B cell (primary cell): ENCODE measurements around the gene ZNF45. TPM values are rescaled to one million over a fixed set of nuclear protein-coding genes. Genes with fewer than 3 reads are reported as not detected.

Source experiments
- ATAC-seq: fragments of 200-7000 bp; cut with Tn5 transposase; one replicate; pipeline ENCODE4 v1.10.0; 2021; ENCODE audit warnings: low read depth, mild to moderate bottlenecking, moderate number of reproducible peaks, moderate library complexity
- CTCF ChIA-PET: fragments of 350-600 bp; sonication (Branson Sonifier 250); formaldehyde crosslinking; loops from one replicate; lab custom pipeline; 2021; ENCODE audit warnings: antibody characterized with exemption, inconsistent platforms; lab: Charles Lee
- POLR2A ChIA-PET: fragments of 350-600 bp; sonication (Branson Sonifier 250); formaldehyde crosslinking; loops from one replicate; lab custom pipeline; 2021; ENCODE audit warnings: antibody characterized with exemption; lab: Charles Lee
- DNase-seq: peaks from one replicate; pipeline ENCODE4 v3.0.0; 2013
- H2AFZ ChIP-seq: 2 replicates; pipeline ENCODE4 v1.6.1; 2012; ENCODE audit warnings: mild to moderate bottlenecking, low read depth, low read length; ENCODE audit not compliant: insufficient read depth, poor library complexity, severe bottlenecking
- H3K27ac ChIP-seq, 2 donors: 1 replicate in 1 of 2; 2 replicates in 1 of 2; pipeline ENCODE4 v1.5.1; 2012 to 2013; ENCODE audit warnings: low read length in 2 of 2, mild to moderate bottlenecking in 2 of 2, moderate library complexity in 1 of 2
- H3K27me3 ChIP-seq, 4 experiments: fragments of 200-600 bp in 1 of 4; sonication (generic) in 1 of 4; replicated peaks in 1 of 4; 1 replicate in 2 of 4; 2 replicates in 2 of 4; pipeline versions ENCODE4 v1.6.1 to v1.7.0; 2013 to 2016; ENCODE audit warnings: low read length in 3 of 4, mild to moderate bottlenecking in 2 of 4, mixed read lengths in 1 of 4, moderate library complexity in 1 of 4; ENCODE audit not compliant: insufficient read depth in 4 of 4, control insufficient read depth in 3 of 4; ENCODE audit errors: control extremely low read depth in 1 of 4
- H3K36me3 ChIP-seq, 2 experiments: replicated peaks in 1 of 2; 1 replicate in 1 of 2; 2 replicates in 1 of 2; pipeline versions ENCODE4 v1.6.1 to v1.7.1; 2013; ENCODE audit warnings: low read length in 1 of 2; ENCODE audit not compliant: insufficient read depth in 2 of 2, control insufficient read depth in 1 of 2; ENCODE audit errors: control extremely low read depth in 1 of 2, extremely low read depth in 1 of 2
- H3K4me1 ChIP-seq, 2 donors: fragments of 200-600 bp in 1 of 2; sonication (generic) in 1 of 2; 1 replicate in 1 of 2; 2 replicates in 1 of 2; pipeline versions ENCODE4 v1.5.1 to v1.6.1; 2013 to 2017; ENCODE audit warnings: low read length in 2 of 2; ENCODE audit not compliant: control insufficient read depth in 2 of 2, insufficient read depth in 2 of 2
- H3K4me2 ChIP-seq: replicated peaks from 2 replicates; pipeline ENCODE3; 2012; ENCODE audit warnings: mild to moderate bottlenecking, low read depth, low read length; ENCODE audit not compliant: poor library complexity, severe bottlenecking
- H3K4me3 ChIP-seq, 5 experiments: fragments of 200-600 bp in 1 of 5; sonication (generic) in 1 of 5; 1 replicate in 3 of 5; 2 replicates in 2 of 5; pipeline versions ENCODE4 v1.5.1 to v1.7.0; 2011 to 2016; ENCODE audit warnings: low read length in 4 of 5, mild to moderate bottlenecking in 4 of 5, low read depth in 2 of 5, control low read depth in 1 of 5, moderate library complexity in 1 of 5; ENCODE audit not compliant: insufficient read depth in 1 of 5; ENCODE audit errors: control extremely low read depth in 1 of 5, extremely low read depth in 1 of 5
- H3K79me2 ChIP-seq: fragments of 200-600 bp; sonication (generic); one replicate; pipeline ENCODE4 v1.6.0; 2016; ENCODE audit warnings: low read length; ENCODE audit not compliant: control insufficient read depth, insufficient read depth
- H3K9ac ChIP-seq: fragments of 200-600 bp; sonication (generic); 2 replicates; pipeline ENCODE4 v1.6.1; 2017; ENCODE audit warnings: mild to moderate bottlenecking, low read length, moderate library complexity
- H3K9me3 ChIP-seq, 3 donors: one replicate each; pipeline versions ENCODE4 v1.6.1 to v1.7.1; 2013; ENCODE audit warnings: low read length in 2 of 3; ENCODE audit not compliant: control insufficient read depth in 2 of 3, insufficient read depth in 1 of 3; ENCODE audit errors: control extremely low read depth in 1 of 3
- H4K20me1 ChIP-seq: 2 replicates; pipeline ENCODE4 v1.6.0; 2012; ENCODE audit warnings: mild to moderate bottlenecking, low read length; ENCODE audit not compliant: insufficient read depth, control insufficient read depth, poor library complexity, severe bottlenecking
- H3K27ac Mint-ChIP-seq: one replicate; pipeline ENCODE4 v1.8.0; 2021; ENCODE audit warnings: mixed read lengths
- H3K27me3 Mint-ChIP-seq: one replicate; pipeline ENCODE4 v1.8.0; 2021; ENCODE audit warnings: mixed read lengths
- H3K4me1 Mint-ChIP-seq: one replicate; pipeline ENCODE4 v1.8.0; 2021; ENCODE audit warnings: mixed read lengths
- H3K4me3 Mint-ChIP-seq: one replicate; pipeline ENCODE4 v1.8.0; 2021; ENCODE audit warnings: mixed read lengths
- H3K9me3 Mint-ChIP-seq: one replicate; pipeline ENCODE4 v1.8.0; 2022; ENCODE audit warnings: mixed read lengths; ENCODE audit not compliant: insufficient read depth
- EZH2 ChIP-seq: IDR thresholded peaks from 2 replicates; pipeline ENCODE4 v1.6.1; 2012; ENCODE audit warnings: borderline replicate concordance, low read depth, mild to moderate bottlenecking, moderate library complexity, low read length; ENCODE audit not compliant: insufficient read depth, poor library complexity, severe bottlenecking
- WGBS: methylation state at CpG from one replicate; pipeline ENCODE4 v1.1.5; 2013; ENCODE audit warnings: missing lambda C conversion rate; ENCODE audit not compliant: insufficient coverage; 5-methylcytosine and 5-hydroxymethylcytosine counted together
- intact Hi-C: fragments of 100-400 bp; cut with micrococcal nuclease; formaldehyde crosslinking; loops from one replicate; pipeline ENCODE4 v1.10.0; 2022
- polyA plus RNA-seq: library from polyadenylated mRNA; depleted of rRNA; stranded (reverse); fragments of >200 nt; gene quantifications from 2 replicates; pipeline ENCODE4 v1.2.3, GENCODE V29; 2012
- total RNA-seq, 2 donors: library from RNA; stranded (reverse); fragments of 120-200 nt in 1 of 2; gene quantifications; 1 replicate in 1 of 2; 2 replicates in 1 of 2; pipeline versions ENCODE4 v1.2.3 to v1.2.4, GENCODE V29; 2013 to 2022
- TF ChIP-seq, protein P1 (sequence below): fragments of 200-600 bp; IDR thresholded peaks from one replicate; pipeline ENCODE4 v1.8.0; 2022; ENCODE audit warnings: antibody characterized with exemption, mild to moderate bottlenecking

ZNF45 gene
- total and polyA plus RNA-seq, 2 donors (not counting 1 experiment from before 2014, with no cell fraction given), result 10.6 to 30.1 TPM

DNA sequence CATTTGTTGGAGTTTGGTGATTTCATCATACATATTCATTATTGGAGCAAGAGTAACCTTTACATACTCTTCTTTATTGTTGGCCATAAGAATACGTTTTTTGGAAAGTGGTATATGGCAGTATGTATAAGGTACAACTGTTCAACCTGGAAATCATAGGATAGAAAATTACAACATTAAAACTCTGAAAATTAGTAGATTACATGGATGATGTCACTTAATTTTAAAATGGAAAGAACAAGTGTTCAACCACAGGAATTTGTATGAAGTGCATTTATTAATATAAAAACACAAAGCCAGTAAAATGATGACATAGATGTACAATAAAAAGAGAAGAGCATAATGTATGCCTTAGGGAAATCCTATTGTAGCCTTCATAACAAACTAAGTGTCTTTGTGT lies 41.6 kb upstream of the ZNF45 start:
- intact Hi-C loops, result no loop called here
- CTCF ChIA-PET, result no interaction called here
- no peak overlapping the region for H3K27ac Mint-ChIP-seq

DNA sequence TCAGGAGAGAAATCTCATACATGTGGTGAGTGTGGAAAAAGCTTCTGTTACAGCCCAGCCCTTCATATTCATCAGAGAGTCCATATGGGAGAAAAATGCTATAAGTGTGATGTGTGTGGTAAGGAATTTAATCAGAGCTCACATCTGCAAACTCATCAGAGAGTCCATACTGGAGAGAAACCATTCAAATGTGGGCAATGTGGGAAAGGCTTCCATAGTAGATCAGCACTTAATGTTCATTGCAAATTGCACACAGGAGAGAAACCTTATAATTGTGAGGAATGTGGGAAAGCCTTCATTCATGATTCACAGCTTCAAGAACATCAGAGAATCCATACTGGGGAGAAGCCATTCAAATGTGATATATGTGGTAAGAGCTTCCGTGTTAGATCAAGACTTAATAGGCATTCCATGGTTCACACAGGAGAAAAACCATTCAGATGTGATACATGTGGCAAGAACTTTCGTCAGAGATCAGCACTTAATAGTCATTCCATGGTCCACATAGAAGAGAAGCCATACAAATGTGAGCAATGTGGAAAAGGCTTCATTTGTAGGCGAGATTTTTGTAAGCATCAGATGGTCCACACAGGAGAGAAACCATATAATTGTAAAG lies 31.1 kb upstream of the ZNF45 start:
- Histone ChIP-seq H3K36me3 (peaks cover 7 to 20% of the 10 kb centered on the region in 2 experiments), H3K27me3 (no peaks in the 10 kb centered on the region), H3K4me3 (peak overlapping the region in 1 of 5 experiments; percentile 19), H3K9ac (no peak overlapping the region), H2AFZ (no peak overlapping the region), H3K27ac (no peak overlapping the region), H3K4me2 (no peak overlapping the region), H3K4me1 (no peaks in the 10 kb centered on the region), H4K20me1 (no peaks in the 10 kb centered on the region), H3K79me2 (no peaks in the 10 kb centered on the region), H3K9me3 (peaks cover 25 to 63% (median 32%) of the 10 kb centered on the region in 3 donors)
- intact Hi-C loops, result no loop called here
- TF ChIP-seq, protein P1, sequence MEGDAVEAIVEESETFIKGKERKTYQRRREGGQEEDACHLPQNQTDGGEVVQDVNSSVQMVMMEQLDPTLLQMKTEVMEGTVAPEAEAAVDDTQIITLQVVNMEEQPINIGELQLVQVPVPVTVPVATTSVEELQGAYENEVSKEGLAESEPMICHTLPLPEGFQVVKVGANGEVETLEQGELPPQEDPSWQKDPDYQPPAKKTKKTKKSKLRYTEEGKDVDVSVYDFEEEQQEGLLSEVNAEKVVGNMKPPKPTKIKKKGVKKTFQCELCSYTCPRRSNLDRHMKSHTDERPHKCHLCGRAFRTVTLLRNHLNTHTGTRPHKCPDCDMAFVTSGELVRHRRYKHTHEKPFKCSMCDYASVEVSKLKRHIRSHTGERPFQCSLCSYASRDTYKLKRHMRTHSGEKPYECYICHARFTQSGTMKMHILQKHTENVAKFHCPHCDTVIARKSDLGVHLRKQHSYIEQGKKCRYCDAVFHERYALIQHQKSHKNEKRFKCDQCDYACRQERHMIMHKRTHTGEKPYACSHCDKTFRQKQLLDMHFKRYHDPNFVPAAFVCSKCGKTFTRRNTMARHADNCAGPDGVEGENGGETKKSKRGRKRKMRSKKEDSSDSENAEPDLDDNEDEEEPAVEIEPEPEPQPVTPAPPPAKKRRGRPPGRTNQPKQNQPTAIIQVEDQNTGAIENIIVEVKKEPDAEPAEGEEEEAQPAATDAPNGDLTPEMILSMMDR, result no peak
- TF ChIP-seq EZH2, result no peak
- Mint-ChIP-seq H3K4me3 (no peak overlapping the region), H3K27me3 (no peaks in the 10 kb centered on the region), H3K4me1 (no peaks in the 10 kb centered on the region), H3K9me3 (peaks cover 28% of the 10 kb centered on the region), H3K27ac (no peak overlapping the region)
- DNase-seq, result no peak
- CTCF ChIA-PET, result no interaction called here
- no peak for ATAC-seq
- 92% methylated on average over 2 of the region's 3 CpGs for WGBS
- POLR2A ChIA-PET, result no interaction called here

More for the DNA sequence above, 41.6 kb upstream of the ZNF45 start:
- Histone ChIP-seq H4K20me1 (no peaks in the 10 kb centered on the region), H3K9ac (no peak overlapping the region), H3K4me2 (no peak overlapping the region), H3K4me3 (no peak overlapping the region), H3K4me1 (no peaks in the 10 kb centered on the region), H3K9me3 (peaks cover 8 to 28% (median 10%) of the 10 kb centered on the region in 3 donors), H3K79me2 (no peaks in the 10 kb centered on the region), H3K27ac (no peak overlapping the region), H3K36me3 (no peaks in the 10 kb centered on the region), H2AFZ (no peak overlapping the region), H3K27me3 (no peaks in the 10 kb centered on the region)
- WGBS, result no CpG with 5 or more reads among the region's 1 CpG
- ATAC-seq, result no peak
- TF ChIP-seq, protein P1, result no peak
- no peak for TF ChIP-seq EZH2
- Mint-ChIP-seq H3K4me1 (no peaks in the 10 kb centered on the region), H3K27me3 (no peaks in the 10 kb centered on the region), H3K9me3 (peaks cover 10% of the 10 kb centered on the region), H3K4me3 (no peak overlapping the region)
- DNase-seq, result no peak
- POLR2A ChIA-PET, result no interaction called here
